ENCODE measurements around the gene CKMT2. TPM values are rescaled to one million over a fixed set of nuclear protein-coding genes. Genes with fewer than 3 reads are reported as not detected.
"Not testable (repeated sequence)": the region's sequence is repeated elsewhere in the genome, so short reads cannot be mapped to it uniquely, and the experiment has no call there.

Gene CKMT2
- total RNA-seq, 1 donor from 2014 or later = 0.51 TPM

GRCh38 chr5:81252904-81253303 is 19.8 kb downstream of the CKMT2 start:
- no peak for DNase-seq

- DNase-seq = no peak
Observed at GRCh38 chr5:81253875-81254274, 20.8 kb downstream of the CKMT2 start.

- no peak for DNase-seq
Observed at GRCh38 chr5:81254886-81255559, 21.9 kb downstream of the CKMT2 start.

GRCh38 chr5:81256766-81257165 is 23.6 kb downstream of the CKMT2 start:
- no peak for DNase-seq

- not testable (repeated sequence) for DNase-seq
Observed at GRCh38 chr5:81262796-81263195, 29.7 kb downstream of the CKMT2 start.

- no peak for DNase-seq
Observed at GRCh38 chr5:81265101-81265500, 32.0 kb downstream of the CKMT2 start.

GRCh38 chr5:81268521-81269196 is 35.5 kb downstream of the CKMT2 start:
- peak; percentile 46 for DNase-seq

- no peak for DNase-seq
Observed at GRCh38 chr5:81269751-81270393, 36.8 kb downstream of the CKMT2 start.

GRCh38 chr5:81270394-81271027 is 37.4 kb downstream of the CKMT2 start:
- not testable (repeated sequence) for DNase-seq

- DNase-seq = no peak
Observed at GRCh38 chr5:81283976-81284375, 50.9 kb downstream of the CKMT2 start.

GRCh38 chr5:81286059-81286617 is 53.0 kb downstream of the CKMT2 start:
- DNase-seq = no peak

GRCh38 chr5:81288021-81288433 is 54.9 kb downstream of the CKMT2 start:
- DNase-seq = no peak

GRCh38 chr5:81290146-81290545 is 57.0 kb downstream of the CKMT2 start:
- no peak for DNase-seq

GRCh38 chr5:81292130-81292529 is 59.0 kb downstream of the CKMT2 start:
- no peak for DNase-seq

- DNase-seq = not testable (repeated sequence)
Observed at GRCh38 chr5:81294021-81294420, 60.9 kb downstream of the CKMT2 start.

GRCh38 chr5:81297531-81297930 is 64.4 kb downstream of the CKMT2 start:
- DNase-seq = no peak

- DNase-seq = no peak
Observed at GRCh38 chr5:81300921-81301270, 67.8 kb downstream of the CKMT2 start.

GRCh38 chr5:81301271-81302015 is 68.3 kb downstream of the CKMT2 start, which contains the start of gene ZCCHC9:
Gene ZCCHC9 (plus strand): TSS chr5:81301587. CDS start chr5:81304758, 3,171 bp downstream.
- peak; percentile 98 for DNase-seq

- DNase-seq = no peak
Observed at GRCh38 chr5:81302596-81302995, 69.5 kb downstream of the CKMT2 start.

- no peak for DNase-seq
Observed at GRCh38 chr5:81303563-81303962, 70.4 kb downstream of the CKMT2 start.

GRCh38 chr5:81305785-81306184 is 72.7 kb downstream of the CKMT2 start:
- no peak for DNase-seq

- no peak for DNase-seq
Observed at GRCh38 chr5:81308836-81309235, 75.7 kb downstream of the CKMT2 start.

Measured in dermis blood vessel endothelial cell (primary cell).